ENCODE results near the gene NCKAP1.
"Not testable (repeated sequence)": the region's sequence is repeated elsewhere in the genome, so short reads cannot be mapped to it uniquely, and the experiment has no call there.

The NCKAP1 gene

DNA sequence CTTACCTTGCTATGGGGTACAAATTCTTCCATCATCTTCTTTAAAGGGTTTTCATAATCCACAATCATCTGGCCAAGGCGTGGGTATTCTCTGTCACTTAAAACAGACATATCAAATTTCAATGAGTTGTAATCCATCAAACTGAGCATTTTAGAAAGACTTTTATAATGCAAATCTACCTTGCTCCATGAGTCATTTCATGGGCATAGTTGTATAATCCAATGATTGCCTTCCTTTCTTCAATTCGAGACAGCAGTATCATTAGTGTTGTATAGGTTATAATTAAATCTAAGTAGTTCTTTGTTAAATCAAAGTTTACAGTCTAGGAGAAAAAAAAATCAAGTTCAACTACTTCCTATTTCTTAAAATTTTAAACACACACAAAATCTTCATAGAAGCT lies 36.3 kb downstream of the NCKAP1 start:
- H3K36me3 ChIP-seq (ENCODE audit: control insufficient read depth, insufficient read depth, low read length) = peaks cover 13% of the 10 kb centered on the region
- no peak overlapping the region for H3K27ac ChIP-seq (ENCODE audit: insufficient read depth, low read depth, low read length, poor library complexity, severe bottlenecking)
- WGBS, 2 experiments = 82 to 87% methylated on average over 1 to 2 of the region's 2 CpGs

DNA sequence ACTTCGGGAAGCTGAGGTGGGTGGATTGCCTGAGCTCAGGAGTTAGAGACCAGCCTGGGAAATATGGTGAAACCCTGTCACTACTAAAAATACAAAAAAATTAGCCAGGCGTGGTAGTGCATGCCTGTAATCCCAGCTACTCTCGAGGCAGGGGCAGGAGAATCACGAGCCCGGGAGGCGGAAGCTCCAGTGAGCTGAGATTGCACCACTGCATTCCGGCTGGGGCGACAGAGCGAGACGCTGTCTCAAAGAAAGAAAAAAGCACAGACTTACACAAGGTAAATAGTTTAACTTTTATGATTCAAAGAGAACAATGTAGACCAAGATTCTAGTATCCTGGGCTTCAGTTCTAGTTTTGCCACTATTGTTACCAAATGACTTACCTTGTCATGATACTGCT lies 37.4 kb downstream of the NCKAP1 start:
- no peak overlapping the region for H3K4me3 ChIP-seq (ENCODE audit: insufficient read depth, low read depth, low read length)
- H3K27ac ChIP-seq (ENCODE audit: insufficient read depth, low read depth, low read length, poor library complexity, severe bottlenecking) = no peak overlapping the region
- peaks cover 13% of the 10 kb centered on the region for H3K36me3 ChIP-seq (ENCODE audit: control insufficient read depth, insufficient read depth, low read length)
- H3K27me3 ChIP-seq (ENCODE audit: control insufficient read depth, insufficient read depth, low read length, poor library complexity, severe bottlenecking) = no peaks in the 10 kb centered on the region
- no peaks in the 10 kb centered on the region for H3K4me1 ChIP-seq (ENCODE audit: control insufficient read depth, insufficient read depth, low read length)
- H3K9me3 ChIP-seq (ENCODE audit: control insufficient read depth, low read length) = no peaks in the 10 kb centered on the region
- WGBS, 2 experiments = 92 to 94% methylated on average over 10 of the region's 10 CpGs

More for the DNA sequence above, 36.3 kb downstream of the NCKAP1 start:
- Histone ChIP-seq H3K9me3 (ENCODE audit: control insufficient read depth, low read length) (no peaks in the 10 kb centered on the region), H3K4me1 (ENCODE audit: control insufficient read depth, insufficient read depth, low read length) (no peaks in the 10 kb centered on the region), H3K4me3 (ENCODE audit: insufficient read depth, low read depth, low read length) (no peak overlapping the region), H3K27me3 (ENCODE audit: control insufficient read depth, insufficient read depth, low read length, poor library complexity, severe bottlenecking) (no peaks in the 10 kb centered on the region)

DNA sequence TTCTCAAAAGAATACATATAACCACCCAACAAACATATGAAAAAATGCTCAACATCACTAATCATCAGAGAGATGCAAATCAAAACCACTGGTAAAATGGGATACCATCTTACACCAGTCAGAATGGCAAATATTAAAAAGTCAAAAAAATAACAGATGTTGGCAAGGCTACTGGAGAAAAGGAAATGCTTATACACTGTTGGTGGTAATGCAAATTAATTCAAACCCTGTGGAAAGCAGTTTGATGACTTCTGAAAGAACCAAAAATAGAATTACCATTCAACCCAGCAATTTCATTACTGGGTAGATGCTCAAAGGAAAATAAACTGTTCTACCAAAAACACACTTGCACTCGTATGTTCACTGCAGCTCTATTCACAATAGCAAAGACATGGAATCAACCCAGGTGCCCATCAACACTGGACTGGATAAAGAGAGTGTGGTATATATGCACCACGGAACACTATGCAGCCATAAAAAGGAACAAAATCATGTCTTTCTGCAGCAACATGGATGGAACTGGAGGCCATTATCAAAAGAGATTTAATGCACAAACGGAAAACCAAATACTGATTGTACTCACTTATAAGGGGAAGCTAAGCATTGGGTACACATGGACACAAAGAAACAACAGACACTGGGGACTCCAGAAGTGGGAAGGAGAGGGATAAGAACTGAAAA lies 38.8 kb downstream of the NCKAP1 start:
- H3K9me3 ChIP-seq (ENCODE audit: control insufficient read depth, low read length) = no peaks in the 10 kb centered on the region
- no peaks in the 10 kb centered on the region for H3K4me1 ChIP-seq (ENCODE audit: control insufficient read depth, insufficient read depth, low read length)
- H3K36me3 ChIP-seq (ENCODE audit: control insufficient read depth, insufficient read depth, low read length) = peaks cover 13% of the 10 kb centered on the region
- no peak overlapping the region for H3K4me3 ChIP-seq (ENCODE audit: insufficient read depth, low read depth, low read length)
- WGBS, 2 experiments = 94 to 99% methylated on average over 3 of the region's 3 CpGs
- no peak overlapping the region for H3K27ac ChIP-seq (ENCODE audit: insufficient read depth, low read depth, low read length, poor library complexity, severe bottlenecking)
- no peaks in the 10 kb centered on the region for H3K27me3 ChIP-seq (ENCODE audit: control insufficient read depth, insufficient read depth, low read length, poor library complexity, severe bottlenecking)

DNA sequence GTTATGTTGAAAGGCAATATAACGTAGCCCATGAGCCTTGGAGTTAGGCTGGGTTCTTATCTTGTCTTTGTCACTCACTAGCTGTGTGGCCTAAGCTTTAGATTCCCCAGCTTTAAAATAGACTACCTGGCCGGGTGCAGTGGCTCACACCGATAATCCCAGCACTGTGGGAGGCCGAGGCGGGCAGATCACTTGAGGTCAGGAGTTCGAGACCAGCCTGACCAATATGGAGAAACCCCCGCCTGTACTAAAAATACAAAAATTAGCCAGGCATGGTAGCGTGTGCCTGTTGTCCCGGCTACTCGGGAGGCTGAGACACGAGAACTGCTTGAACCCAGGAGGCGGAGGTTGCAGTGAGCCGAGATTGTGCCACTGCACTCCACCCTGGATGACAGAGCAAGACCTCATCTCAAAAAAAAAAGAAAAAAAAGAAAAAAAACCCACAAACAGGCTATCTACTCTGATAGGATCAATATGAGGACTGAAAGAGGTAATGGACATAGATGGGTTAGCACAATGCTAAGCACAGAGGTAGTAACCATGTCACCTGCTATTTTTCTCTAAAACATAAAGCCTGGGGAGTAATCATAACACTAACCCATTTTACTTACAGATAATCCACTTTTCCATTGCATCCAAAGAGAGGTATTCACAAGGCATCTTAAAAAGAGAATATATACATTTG lies 43.9 kb downstream of the NCKAP1 start:
- no peak overlapping the region for H3K27ac ChIP-seq (ENCODE audit: insufficient read depth, low read depth, low read length, poor library complexity, severe bottlenecking)
- H3K9me3 ChIP-seq (ENCODE audit: control insufficient read depth, low read length) = no peaks in the 10 kb centered on the region
- H3K4me1 ChIP-seq (ENCODE audit: control insufficient read depth, insufficient read depth, low read length) = no peaks in the 10 kb centered on the region
- WGBS, 2 experiments = 93 to 94% methylated on average over 13 of the region's 13 CpGs
- no peaks in the 10 kb centered on the region for H3K27me3 ChIP-seq (ENCODE audit: control insufficient read depth, insufficient read depth, low read length, poor library complexity, severe bottlenecking)
- no peak overlapping the region for H3K4me3 ChIP-seq (ENCODE audit: insufficient read depth, low read depth, low read length)
- H3K36me3 ChIP-seq (ENCODE audit: control insufficient read depth, insufficient read depth, low read length) = peaks cover 16% of the 10 kb centered on the region

DNA sequence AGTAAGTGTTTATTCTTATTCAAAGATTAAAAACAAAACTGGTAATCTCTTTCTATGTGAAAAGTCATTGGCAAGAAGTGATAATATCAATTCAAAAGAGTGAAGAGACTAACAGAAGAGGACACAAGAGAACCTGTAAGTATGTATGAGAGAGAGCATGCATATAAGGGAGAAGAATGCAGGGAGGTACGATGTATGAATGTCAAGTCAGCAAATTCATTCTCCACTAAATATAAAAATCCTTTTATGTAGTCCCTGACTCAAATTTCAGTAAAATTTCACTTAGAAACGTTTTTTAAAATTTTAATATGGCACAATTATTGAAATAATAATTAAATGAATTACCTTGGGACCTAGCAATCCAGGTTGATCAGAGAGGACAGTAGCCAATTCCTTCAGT lies 55.3 kb downstream of the NCKAP1 start:
- Histone ChIP-seq H3K27ac (ENCODE audit: insufficient read depth, low read depth, low read length, poor library complexity, severe bottlenecking) (no peak overlapping the region), H3K27me3 (ENCODE audit: control insufficient read depth, insufficient read depth, low read length, poor library complexity, severe bottlenecking) (no peaks in the 10 kb centered on the region), H3K4me1 (ENCODE audit: control insufficient read depth, insufficient read depth, low read length) (no peaks in the 10 kb centered on the region), H3K4me3 (ENCODE audit: insufficient read depth, low read depth, low read length) (no peak overlapping the region), H3K9me3 (ENCODE audit: control insufficient read depth, low read length) (no peaks in the 10 kb centered on the region), H3K36me3 (ENCODE audit: control insufficient read depth, insufficient read depth, low read length) (peaks cover 13% of the 10 kb centered on the region)
- WGBS, 2 experiments = no CpG with 5 or more reads among the region's 2 CpGs

DNA sequence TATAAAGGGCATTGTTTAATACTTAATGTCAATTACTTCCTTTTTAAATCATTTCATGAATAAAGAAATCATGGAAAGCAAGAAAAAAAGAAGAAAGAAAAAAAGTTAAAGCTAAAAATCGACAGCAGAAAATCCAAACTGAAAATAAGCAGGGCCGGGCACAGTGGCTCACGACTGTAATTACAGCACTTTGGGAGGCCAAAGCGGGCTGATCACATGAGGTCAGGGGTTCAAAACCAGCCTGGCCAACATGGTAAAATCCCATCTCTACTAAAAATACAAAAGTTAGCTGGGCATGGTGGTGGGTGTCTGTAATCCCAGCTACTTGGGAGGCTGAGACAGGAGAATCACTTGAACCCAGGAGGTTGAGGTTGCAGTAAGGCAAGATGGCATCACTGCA lies 56.8 kb downstream of the NCKAP1 start:
- H3K27ac ChIP-seq (ENCODE audit: insufficient read depth, low read depth, low read length, poor library complexity, severe bottlenecking); H3K4me3 ChIP-seq (ENCODE audit: insufficient read depth, low read depth, low read length); H3K4me1 ChIP-seq (ENCODE audit: control insufficient read depth, insufficient read depth, low read length); H3K9me3 ChIP-seq (ENCODE audit: control insufficient read depth, low read length); H3K27me3 ChIP-seq (ENCODE audit: control insufficient read depth, insufficient read depth, low read length, poor library complexity, severe bottlenecking): not testable (repeated sequence)
- H3K36me3 ChIP-seq (ENCODE audit: control insufficient read depth, insufficient read depth, low read length) = peaks cover 14% of the 10 kb centered on the region
- 83 to 96% methylated on average over 4 of the region's 4 CpGs for WGBS, 2 experiments

DNA sequence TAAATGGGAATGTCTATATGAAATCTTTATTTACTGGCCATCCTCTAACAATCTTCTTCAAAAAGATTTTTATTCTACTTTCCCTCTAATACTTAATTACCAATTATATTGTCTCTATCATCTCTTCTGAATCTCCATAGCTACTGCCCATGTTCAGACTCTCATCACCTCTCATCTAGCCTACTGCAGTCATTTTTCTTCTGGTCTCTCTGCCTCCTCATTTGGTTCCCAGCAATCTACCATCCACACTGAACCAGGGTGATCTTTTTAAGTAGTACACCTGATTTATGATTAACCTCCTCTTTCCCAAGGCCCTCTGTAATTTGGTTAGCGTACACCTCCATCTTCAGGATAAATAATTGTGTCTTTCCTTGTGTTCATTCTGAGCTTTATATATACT lies 57.6 kb downstream of the NCKAP1 start:
- 89 to 100% methylated on average over 1 of the region's 1 CpG for WGBS, 2 experiments
- H3K4me3 ChIP-seq (ENCODE audit: insufficient read depth, low read depth, low read length) = no peak overlapping the region
- H3K36me3 ChIP-seq (ENCODE audit: control insufficient read depth, insufficient read depth, low read length) = peaks cover 14% of the 10 kb centered on the region
- no peaks in the 10 kb centered on the region for H3K27me3 ChIP-seq (ENCODE audit: control insufficient read depth, insufficient read depth, low read length, poor library complexity, severe bottlenecking)
- H3K9me3 ChIP-seq (ENCODE audit: control insufficient read depth, low read length) = no peaks in the 10 kb centered on the region
- H3K4me1 ChIP-seq (ENCODE audit: control insufficient read depth, insufficient read depth, low read length) = no peaks in the 10 kb centered on the region
- H3K27ac ChIP-seq (ENCODE audit: insufficient read depth, low read depth, low read length, poor library complexity, severe bottlenecking) = no peak overlapping the region

DNA sequence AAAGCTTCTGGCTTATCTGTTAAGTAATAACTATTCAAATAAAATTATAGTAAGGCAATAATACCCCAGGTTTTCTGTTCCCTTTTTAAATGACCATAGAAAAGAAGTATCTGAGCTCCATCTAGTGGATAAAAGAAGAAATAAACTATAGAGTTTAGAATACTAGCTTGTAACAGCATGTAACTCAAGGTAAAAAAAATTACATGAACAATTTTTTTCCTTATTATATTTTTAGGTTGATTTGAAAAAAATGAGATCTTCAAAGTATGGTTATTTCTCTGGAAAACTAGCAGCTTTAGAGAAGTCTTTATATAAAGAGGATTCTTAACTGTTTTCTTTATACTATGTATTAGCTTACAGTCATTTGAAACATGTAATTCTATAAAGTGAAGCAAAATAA lies 58.1 kb downstream of the NCKAP1 start:
- H3K27me3 ChIP-seq (ENCODE audit: control insufficient read depth, insufficient read depth, low read length, poor library complexity, severe bottlenecking) = no peaks in the 10 kb centered on the region
- no peaks in the 10 kb centered on the region for H3K4me1 ChIP-seq (ENCODE audit: control insufficient read depth, insufficient read depth, low read length)
- H3K4me3 ChIP-seq (ENCODE audit: insufficient read depth, low read depth, low read length) = no peak overlapping the region
- no peaks in the 10 kb centered on the region for H3K9me3 ChIP-seq (ENCODE audit: control insufficient read depth, low read length)
- no peak overlapping the region for H3K27ac ChIP-seq (ENCODE audit: insufficient read depth, low read depth, low read length, poor library complexity, severe bottlenecking)
- H3K36me3 ChIP-seq (ENCODE audit: control insufficient read depth, insufficient read depth, low read length) = peaks cover 14% of the 10 kb centered on the region

DNA sequence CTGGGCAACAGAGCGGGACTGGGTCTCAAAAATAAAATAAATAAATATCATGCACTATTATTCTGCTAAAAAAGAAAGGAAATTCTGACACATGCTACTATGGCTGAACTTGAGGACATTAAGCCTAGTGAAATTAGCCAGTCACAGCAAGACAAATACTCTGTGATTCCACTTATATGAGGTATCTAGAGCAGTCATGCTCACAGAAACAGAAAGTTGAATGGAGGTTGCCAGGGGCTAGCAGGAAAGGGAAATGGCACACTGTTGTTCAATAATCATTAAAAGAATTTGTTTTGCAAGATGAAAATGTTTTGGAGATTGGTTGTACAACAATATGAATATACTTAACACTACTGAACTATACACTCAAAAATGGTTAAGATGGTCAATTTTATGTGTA lies 60.8 kb downstream of the NCKAP1 start:
- H3K36me3 ChIP-seq (ENCODE audit: control insufficient read depth, insufficient read depth, low read length) = peaks cover 13% of the 10 kb centered on the region
- WGBS, 2 experiments = 83 to 100% methylated on average over 1 of the region's 1 CpG

DNA sequence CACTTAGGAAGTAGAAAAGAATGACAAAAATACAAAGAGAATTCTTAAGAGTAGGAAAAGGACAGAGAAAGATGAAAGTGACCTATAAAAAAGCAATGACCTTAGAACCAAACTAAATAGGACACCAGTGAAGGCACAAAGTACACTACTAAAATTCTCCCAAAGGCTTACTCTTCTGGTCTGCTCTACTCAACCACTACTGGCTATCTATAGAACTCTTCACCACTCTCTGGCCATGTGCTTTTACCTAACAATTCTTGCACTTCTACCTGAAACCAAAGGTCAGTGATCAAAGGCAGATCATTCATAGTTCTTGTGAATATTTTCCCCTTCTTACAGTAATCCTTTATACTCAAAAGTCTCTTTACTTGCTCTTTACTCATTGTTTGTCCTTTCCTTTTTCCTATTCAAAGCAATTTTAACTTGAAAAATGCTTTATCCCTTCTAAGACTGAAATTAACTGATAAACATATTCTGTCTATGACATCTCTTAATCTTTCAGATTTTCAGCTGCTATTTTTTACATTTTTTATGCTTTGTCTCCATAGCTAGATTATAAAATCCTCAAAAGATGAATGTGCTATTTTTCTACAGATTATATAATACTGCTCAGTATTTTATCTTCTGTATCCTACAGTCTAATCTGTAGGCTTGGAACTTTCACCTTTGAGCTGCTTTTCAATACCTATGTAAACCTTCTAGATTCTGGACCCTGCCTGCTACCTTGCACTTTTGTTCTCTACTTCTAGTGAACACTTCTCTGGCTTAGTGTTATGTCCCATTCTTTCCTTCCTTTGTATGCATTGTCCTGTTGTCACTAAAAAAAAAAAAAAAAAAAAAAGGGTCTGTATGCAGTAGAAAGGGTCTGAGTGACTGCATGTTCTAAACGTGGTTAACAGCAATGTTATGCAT lies 64.6 kb downstream of the NCKAP1 start:
- H3K27me3 ChIP-seq (ENCODE audit: control insufficient read depth, insufficient read depth, low read length, poor library complexity, severe bottlenecking) = no peaks in the 10 kb centered on the region
- H3K36me3 ChIP-seq (ENCODE audit: control insufficient read depth, insufficient read depth, low read length) = peaks cover 21% of the 10 kb centered on the region
- no peaks in the 10 kb centered on the region for H3K9me3 ChIP-seq (ENCODE audit: control insufficient read depth, low read length)
- WGBS, 2 experiments = 78% methylated on average over 1 of the region's 1 CpG
- H3K27ac ChIP-seq (ENCODE audit: insufficient read depth, low read depth, low read length, poor library complexity, severe bottlenecking) = no peak overlapping the region
- H3K4me1 ChIP-seq (ENCODE audit: control insufficient read depth, insufficient read depth, low read length) = no peaks in the 10 kb centered on the region
- H3K4me3 ChIP-seq (ENCODE audit: insufficient read depth, low read depth, low read length) = no peak overlapping the region

More for the DNA sequence above, 60.8 kb downstream of the NCKAP1 start:
- Histone ChIP-seq H3K4me1 (ENCODE audit: control insufficient read depth, insufficient read depth, low read length) (no peaks in the 10 kb centered on the region), H3K9me3 (ENCODE audit: control insufficient read depth, low read length) (no peaks in the 10 kb centered on the region), H3K27ac (ENCODE audit: insufficient read depth, low read depth, low read length, poor library complexity, severe bottlenecking) (no peak overlapping the region), H3K27me3 (ENCODE audit: control insufficient read depth, insufficient read depth, low read length, poor library complexity, severe bottlenecking) (no peaks in the 10 kb centered on the region), H3K4me3 (ENCODE audit: insufficient read depth, low read depth, low read length) (no peak overlapping the region)

Data from ectodermal cell (in vitro differentiated cells).